Neural progenitor cell (in vitro differentiated cells): ENCODE measurements around the gene OR51E2.

Experiments used
- EZH2 ChIP-seq: fragments of 200-600 bp; sonication (generic); IDR thresholded peaks from 2 replicates; pipeline ENCODE4 v1.6.1; 2017; ENCODE audit warnings: antibody characterized with exemption, mild to moderate bottlenecking, moderate library complexity
- EZH2phosphoT487 ChIP-seq: fragments of 200-600 bp; sonication (generic); IDR thresholded peaks from 2 replicates; pipeline ENCODE4 v1.6.1; 2017; ENCODE audit warnings: antibody characterized with exemption
- TF ChIP-seq, protein P1 (sequence below): fragments of 200-600 bp; sonication (generic); IDR thresholded peaks from 2 replicates; pipeline ENCODE4 v1.5.1; 2017; ENCODE audit warnings: antibody characterized with exemption, mild to moderate bottlenecking

GRCh38 chr11:4639931-4640330 is 57.7 kb downstream of the OR51E2 start:
- TF ChIP-seq, protein P1, sequence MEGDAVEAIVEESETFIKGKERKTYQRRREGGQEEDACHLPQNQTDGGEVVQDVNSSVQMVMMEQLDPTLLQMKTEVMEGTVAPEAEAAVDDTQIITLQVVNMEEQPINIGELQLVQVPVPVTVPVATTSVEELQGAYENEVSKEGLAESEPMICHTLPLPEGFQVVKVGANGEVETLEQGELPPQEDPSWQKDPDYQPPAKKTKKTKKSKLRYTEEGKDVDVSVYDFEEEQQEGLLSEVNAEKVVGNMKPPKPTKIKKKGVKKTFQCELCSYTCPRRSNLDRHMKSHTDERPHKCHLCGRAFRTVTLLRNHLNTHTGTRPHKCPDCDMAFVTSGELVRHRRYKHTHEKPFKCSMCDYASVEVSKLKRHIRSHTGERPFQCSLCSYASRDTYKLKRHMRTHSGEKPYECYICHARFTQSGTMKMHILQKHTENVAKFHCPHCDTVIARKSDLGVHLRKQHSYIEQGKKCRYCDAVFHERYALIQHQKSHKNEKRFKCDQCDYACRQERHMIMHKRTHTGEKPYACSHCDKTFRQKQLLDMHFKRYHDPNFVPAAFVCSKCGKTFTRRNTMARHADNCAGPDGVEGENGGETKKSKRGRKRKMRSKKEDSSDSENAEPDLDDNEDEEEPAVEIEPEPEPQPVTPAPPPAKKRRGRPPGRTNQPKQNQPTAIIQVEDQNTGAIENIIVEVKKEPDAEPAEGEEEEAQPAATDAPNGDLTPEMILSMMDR = no peak
- TF ChIP-seq EZH2 (no peak), EZH2phosphoT487 (no peak)
